Peyer's patch (tissue), 4 donors: Measurements from ENCODE around the gene POMT1.

Experiments
- POLR2A ChIP-seq, 2 donors: fragments of 450-650 bp; IDR thresholded peaks; one replicate each; pipeline ENCODE4 v1.5.1; 2017; ENCODE audit warnings: antibody characterized with exemption in 2 of 2, mild to moderate bottlenecking in 2 of 2, moderate library complexity in 2 of 2
- TF ChIP-seq, protein P1 (sequence below), 6 experiments: fragments of 450-650 bp in 4 of 6; fragments of 200-600 bp in 2 of 6; sonication (generic) in 1 of 6; IDR thresholded peaks; one replicate each; pipeline ENCODE4 v1.5.1; 2017 to 2019; ENCODE audit warnings: antibody characterized with exemption in 6 of 6, mild to moderate bottlenecking in 3 of 6, moderate library complexity in 1 of 6

DNA sequence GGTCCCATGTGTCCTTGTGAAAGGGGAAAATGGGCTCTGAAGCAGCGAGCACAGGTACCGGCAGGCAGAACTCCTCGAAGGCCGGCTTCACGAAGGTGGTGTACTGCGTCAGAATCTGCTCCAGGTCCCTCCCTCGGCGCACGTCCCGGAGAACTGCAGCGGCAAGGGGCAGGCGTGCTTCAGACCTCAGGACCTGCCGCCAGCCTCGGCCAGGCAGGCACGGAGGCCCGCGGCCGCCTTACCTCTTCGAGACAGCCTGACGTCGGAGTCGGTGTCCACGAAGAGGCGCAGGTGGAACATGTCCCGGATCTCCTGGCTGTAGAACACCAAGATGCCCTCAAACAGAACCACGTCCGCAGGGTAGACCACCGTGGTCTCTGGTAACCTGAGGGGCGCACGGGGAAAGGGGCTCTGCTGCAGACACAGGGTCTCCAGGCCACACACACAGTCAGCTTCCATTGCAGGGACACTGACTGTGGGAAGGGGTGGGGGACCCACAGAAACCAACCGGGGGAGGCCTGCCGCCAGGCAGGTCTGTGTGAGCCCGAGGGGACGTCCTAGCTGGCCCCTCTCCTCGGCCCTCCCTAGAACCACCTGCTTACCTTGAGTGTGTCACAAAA lies 26.3 kb downstream of the POMT1 start:
- TF ChIP-seq, protein P1, sequence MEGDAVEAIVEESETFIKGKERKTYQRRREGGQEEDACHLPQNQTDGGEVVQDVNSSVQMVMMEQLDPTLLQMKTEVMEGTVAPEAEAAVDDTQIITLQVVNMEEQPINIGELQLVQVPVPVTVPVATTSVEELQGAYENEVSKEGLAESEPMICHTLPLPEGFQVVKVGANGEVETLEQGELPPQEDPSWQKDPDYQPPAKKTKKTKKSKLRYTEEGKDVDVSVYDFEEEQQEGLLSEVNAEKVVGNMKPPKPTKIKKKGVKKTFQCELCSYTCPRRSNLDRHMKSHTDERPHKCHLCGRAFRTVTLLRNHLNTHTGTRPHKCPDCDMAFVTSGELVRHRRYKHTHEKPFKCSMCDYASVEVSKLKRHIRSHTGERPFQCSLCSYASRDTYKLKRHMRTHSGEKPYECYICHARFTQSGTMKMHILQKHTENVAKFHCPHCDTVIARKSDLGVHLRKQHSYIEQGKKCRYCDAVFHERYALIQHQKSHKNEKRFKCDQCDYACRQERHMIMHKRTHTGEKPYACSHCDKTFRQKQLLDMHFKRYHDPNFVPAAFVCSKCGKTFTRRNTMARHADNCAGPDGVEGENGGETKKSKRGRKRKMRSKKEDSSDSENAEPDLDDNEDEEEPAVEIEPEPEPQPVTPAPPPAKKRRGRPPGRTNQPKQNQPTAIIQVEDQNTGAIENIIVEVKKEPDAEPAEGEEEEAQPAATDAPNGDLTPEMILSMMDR (IDR thresholded peaks at IDR 0.05): no peak
- no peak for TF ChIP-seq POLR2A (IDR thresholded peaks at IDR 0.05)
